Sigmoid colon (tissue), 7 donors: Measurements from ENCODE around the gene LZTS3. TPM values are rescaled to one million over a fixed set of nuclear protein-coding genes. Genes with fewer than 3 reads are reported as not detected.

Source experiments
- DNase-seq: peaks from one replicate; pipeline ENCODE4 v3.0.0-alpha.2; 2019
- H3K27ac ChIP-seq, 4 donors: fragments of 200-600 bp; sonication (generic); one replicate each; pipeline ENCODE4 v1.5.1; 2016 to 2019; ENCODE audit warnings: mild to moderate bottlenecking in 1 of 4
- H3K27me3 ChIP-seq, 3 donors: fragments of 200-600 bp; sonication (generic); one replicate each; pipeline ENCODE4 v1.5.1; 2019; ENCODE audit warnings: mild to moderate bottlenecking in 1 of 3
- H3K36me3 ChIP-seq, 4 donors: fragments of 200-600 bp; sonication (generic); one replicate each; pipeline ENCODE4 v1.5.1; 2016 to 2019
- H3K4me1 ChIP-seq, 4 donors: fragments of 200-600 bp; sonication (generic); one replicate each; pipeline ENCODE4 v1.5.1; 2017 to 2019
- H3K4me3 ChIP-seq, 4 donors: fragments of 200-600 bp; sonication (generic); one replicate each; pipeline ENCODE4 v1.5.1; 2017 to 2019; ENCODE audit warnings: mild to moderate bottlenecking in 2 of 4, moderate library complexity in 1 of 4
- H3K9me3 ChIP-seq, 4 donors: fragments of 200-600 bp in 3 of 4; sonication (generic) in 3 of 4; one replicate each; pipeline versions ENCODE4 v1.5.1 to v1.6.1; 2013 to 2019
- CTCF ChIP-seq, 4 experiments: fragments of 450-650 bp in 3 of 4; fragments of 200-600 bp in 1 of 4; IDR thresholded peaks; one replicate each; pipeline ENCODE4 v1.5.1; 2016 to 2019; ENCODE audit warnings: antibody characterized with exemption in 4 of 4, mild to moderate bottlenecking in 3 of 4, moderate library complexity in 2 of 4
- EP300 ChIP-seq, 4 donors: sonication (generic); formaldehyde crosslinking; IDR thresholded peaks; one replicate each; pipeline ENCODE4 v1.6.1; 2017; ENCODE audit warnings: antibody characterized with exemption in 4 of 4
- POLR2A ChIP-seq, 2 donors: fragments of 450-650 bp; IDR thresholded peaks; one replicate each; pipeline ENCODE4 v1.6.1; 2016; ENCODE audit warnings: antibody characterized with exemption in 2 of 2, mild to moderate bottlenecking in 2 of 2, moderate library complexity in 2 of 2
- POLR2AphosphoS5 ChIP-seq, 4 donors: sonication (generic); formaldehyde crosslinking; IDR thresholded peaks; one replicate each; pipeline ENCODE4 v1.6.1; 2017; ENCODE audit warnings: antibody characterized with exemption in 4 of 4
- WGBS, 2 donors: extraction: QIAGEN DNeasy Blood & Tissue Kit; methylation state at CpG; one replicate each; pipeline ENCODE4 v1.1.7; 2013; 5-methylcytosine and 5-hydroxymethylcytosine counted together
- intact Hi-C: fragments of 100-400 bp; cut with DNase I; formaldehyde crosslinking; loops from one replicate; pipeline ENCODE4 v1.15.1; 2023
- polyA plus RNA-seq, 3 donors: library from polyadenylated mRNA; stranded (reverse); fragments of 200-250 nt; gene quantifications; one replicate each; pipeline ENCODE4 v1.2.3, GENCODE V29; 2013
- total RNA-seq, 4 donors: library from RNA; depleted of rRNA; stranded (reverse); fragments of >200 nt; gene quantifications; one replicate each; pipeline ENCODE4 v1.1.0, GENCODE V29; 2016
- donor health status: healthy with polysubstance abuse.
- donor health status: Bipolar disorder and iron deficiency.
- donor health status: healthy.

The LZTS3 gene
- total and polyA plus RNA-seq, 7 donors, result 2.4 to 10.5 (median 8.3) TPM

GRCh38 chr20:3167738-3168078, 5.6 kb downstream of the LZTS3 start:
- intact Hi-C loops, result no loop called here
- Histone ChIP-seq H3K36me3 (no peaks in the 10 kb centered on the region), H3K27me3 (peaks cover 0 to 17% (median 0%) of the 10 kb centered on the region in 3 donors), H3K4me1 (peaks cover 0 to 11% (median 5%) of the 10 kb centered on the region in 4 donors), H3K4me3 (no peak overlapping the region), H3K27ac (no peak overlapping the region), H3K9me3 (no peaks in the 10 kb centered on the region)
- peak; percentile 41 for DNase-seq
- no peak for TF ChIP-seq POLR2AphosphoS5 (IDR thresholded peaks at IDR 0.05)
- TF ChIP-seq POLR2A (IDR thresholded peaks at IDR 0.05), result no peak
- TF ChIP-seq CTCF (IDR thresholded peaks at IDR 0.05), result no peak
- no peak for TF ChIP-seq EP300 (IDR thresholded peaks at IDR 0.05)
- 21 to 45% methylated on average over 25 of the region's 25 CpGs for WGBS, 2 donors

- Histone ChIP-seq H3K4me3 (no peak overlapping the region), H3K9me3 (no peaks in the 10 kb centered on the region), H3K36me3 (no peaks in the 10 kb centered on the region), H3K27me3 (peaks cover 0 to 17% (median 0%) of the 10 kb centered on the region in 3 donors), H3K27ac (no peak overlapping the region), H3K4me1 (peaks cover 0 to 6% (median 0%) of the 10 kb centered on the region in 4 donors)
- WGBS, 2 donors, result 96% methylated on average over 16 of the region's 16 CpGs
- intact Hi-C loops, result no loop called here
- TF ChIP-seq POLR2AphosphoS5 (IDR thresholded peaks at IDR 0.05) (no peak), CTCF (IDR thresholded peaks at IDR 0.05) (no peak), POLR2A (IDR thresholded peaks at IDR 0.05) (no peak), EP300 (IDR thresholded peaks at IDR 0.05) (no peak)
- peak; percentile 63 for DNase-seq
These were observed 6.4 kb downstream of the LZTS3 start for GRCh38 chr20:3166913-3167342.

GRCh38 chr20:3166338-3166912, 6.9 kb downstream of the LZTS3 start:
- Histone ChIP-seq H3K36me3 (no peaks in the 10 kb centered on the region), H3K9me3 (no peaks in the 10 kb centered on the region), H3K4me3 (no peak overlapping the region), H3K4me1 (peaks cover 0 to 6% (median 0%) of the 10 kb centered on the region in 4 donors), H3K27me3 (peaks cover 0 to 17% (median 0%) of the 10 kb centered on the region in 3 donors), H3K27ac (no peak overlapping the region)
- TF ChIP-seq EP300 (IDR thresholded peaks at IDR 0.05), result no peak
- no peak for TF ChIP-seq POLR2AphosphoS5 (IDR thresholded peaks at IDR 0.05)
- TF ChIP-seq CTCF (IDR thresholded peaks at IDR 0.05), result no peak
- no peak for TF ChIP-seq POLR2A (IDR thresholded peaks at IDR 0.05)
- 93 to 94% methylated on average over 13 of the region's 13 CpGs for WGBS, 2 donors
- intact Hi-C loops, result no loop called here
- peak; percentile 63 for DNase-seq

GRCh38 chr20:3165473-3166337, 7.6 kb downstream of the LZTS3 start:
- Histone ChIP-seq H3K27ac (peak overlapping the region in 1 of 4 donors; percentile 13), H3K36me3 (no peaks in the 10 kb centered on the region), H3K4me1 (peaks cover 0 to 6% (median 0%) of the 10 kb centered on the region in 4 donors), H3K9me3 (no peaks in the 10 kb centered on the region), H3K27me3 (peaks cover 0 to 17% (median 0%) of the 10 kb centered on the region in 3 donors), H3K4me3 (peak overlapping the region in 1 of 4 donors; percentile 17)
- TF ChIP-seq POLR2A (IDR thresholded peaks at IDR 0.05) (no peak), CTCF (IDR thresholded peaks at IDR 0.05) (no peak), POLR2AphosphoS5 (IDR thresholded peaks at IDR 0.05) (no peak), EP300 (IDR thresholded peaks at IDR 0.05) (no peak)
- intact Hi-C loops, result no loop called here
- 78 to 85% methylated on average over 45 of the region's 45 CpGs for WGBS, 2 donors
- peak; percentile 87 for DNase-seq
